WTC11 (cell line): Measurements from ENCODE around the gene MBD3. TPM values are rescaled to one million over a fixed set of nuclear protein-coding genes. Genes with fewer than 3 reads are reported as not detected.

Source experiments
- ATAC-seq: fragments of 200-7000 bp; cut with Tn5 transposase; 2 replicates; pipeline ENCODE4 v1.10.0; 2021; ENCODE audit warnings: mild to moderate bottlenecking, moderate library complexity
- CTCF ChIA-PET: fragments of 300-600 bp; sonication (Branson Sonifier 250); formaldehyde crosslinking; loops from one replicate; lab custom pipeline; 2021; ENCODE audit warnings: antibody characterized with exemption; lab: Charles Lee
- POLR2A ChIA-PET: fragments of 350-600 bp; sonication (Branson Sonifier 250); formaldehyde crosslinking; loops from one replicate; lab custom pipeline; 2021; ENCODE audit warnings: antibody characterized with exemption; lab: Charles Lee
- DNase-seq: peaks from one replicate; pipeline ENCODE4 v3.0.0; 2021; ENCODE audit warnings: low spot score
- H3K27ac Mint-ChIP-seq: 2 replicates; pipeline ENCODE4 v1.8.0; 2021; ENCODE audit warnings: mixed read lengths
- H3K27me3 Mint-ChIP-seq: 2 replicates; pipeline ENCODE4 v1.8.0; 2021; ENCODE audit warnings: low read depth, mild to moderate bottlenecking, moderate library complexity, mixed read lengths
- H3K36me3 Mint-ChIP-seq: 2 replicates; pipeline ENCODE4 v1.8.0; 2021; ENCODE audit warnings: mixed read lengths
- H3K4me1 Mint-ChIP-seq: 2 replicates; pipeline ENCODE4 v1.8.0; 2022; ENCODE audit warnings: mixed read lengths
- H3K4me3 Mint-ChIP-seq: 2 replicates; pipeline ENCODE4 v1.8.0; 2021; ENCODE audit warnings: mild to moderate bottlenecking, moderate library complexity, mixed read lengths
- H3K9me3 Mint-ChIP-seq: 2 replicates; pipeline ENCODE4 v1.8.0; 2021; ENCODE audit warnings: mixed read lengths
- CBFB ChIP-seq: sonication (generic); formaldehyde crosslinking; IDR thresholded peaks from 2 replicates; pipeline ENCODE4 v1.8.1; 2022; ENCODE audit warnings: mild to moderate bottlenecking, low read depth, missing genetic modification reagents
- ELF4 ChIP-seq: sonication (generic); formaldehyde crosslinking; IDR thresholded peaks from 2 replicates; pipeline ENCODE4 v1.8.1; 2022; ENCODE audit warnings: low read depth, mild to moderate bottlenecking, moderate library complexity, missing genetic modification reagents
- ESRRA ChIP-seq: sonication (generic); formaldehyde crosslinking; IDR thresholded peaks from 2 replicates; pipeline ENCODE4 v1.8.1; 2022; ENCODE audit warnings: mild to moderate bottlenecking, missing genetic modification reagents, borderline replicate concordance
- FOXK1 ChIP-seq: sonication (generic); formaldehyde crosslinking; IDR thresholded peaks from 2 replicates; pipeline ENCODE4 v1.8.0; 2022; ENCODE audit warnings: mild to moderate bottlenecking, moderate library complexity, missing genetic modification reagents
- FOXP1 ChIP-seq: sonication (generic); formaldehyde crosslinking; IDR thresholded peaks from 2 replicates; pipeline ENCODE4 v1.8.0; 2022; ENCODE audit warnings: missing genetic modification reagents, mild to moderate bottlenecking, moderate library complexity, borderline replicate concordance
- JUN ChIP-seq: sonication (generic); formaldehyde crosslinking; IDR thresholded peaks from 2 replicates; pipeline ENCODE4 v1.8.0; 2023; ENCODE audit warnings: mild to moderate bottlenecking, missing genetic modification reagents
- KAT7 ChIP-seq: sonication (generic); formaldehyde crosslinking; IDR thresholded peaks from 2 replicates; pipeline ENCODE4 v1.8.1; 2023; ENCODE audit warnings: missing genetic modification reagents, mild to moderate bottlenecking, borderline replicate concordance
- NR2C2 ChIP-seq: sonication (generic); formaldehyde crosslinking; IDR thresholded peaks from 2 replicates; pipeline ENCODE4 v1.8.0; 2022; ENCODE audit warnings: mild to moderate bottlenecking, missing genetic modification reagents
- OVOL2 ChIP-seq: fragments of 250-450 bp; sonication (Bioruptor Pico); IDR thresholded peaks from 2 replicates; pipeline ENCODE4 v1.9.0; 2021; ENCODE audit warnings: mild to moderate bottlenecking, borderline replicate concordance
- RORB ChIP-seq: fragments of 250-450 bp; sonication (Bioruptor Pico); IDR thresholded peaks from 2 replicates; pipeline ENCODE4 v1.9.0; 2021; ENCODE audit warnings: mild to moderate bottlenecking
- SP1 ChIP-seq: sonication (generic); formaldehyde crosslinking; conservative IDR thresholded peaks from 2 replicates; pipeline ENCODE4 v1.8.1; 2022; ENCODE audit warnings: missing genetic modification reagents
- total RNA-seq: library from RNA; stranded (reverse); gene quantifications from 3 replicates; pipeline ENCODE4 v1.2.3, GENCODE V29; 2021
- TF ChIP-seq, protein P1 (sequence below): fragments of 250-450 bp; sonication (Bioruptor Pico); IDR thresholded peaks from 2 replicates; pipeline ENCODE4 v1.9.0; 2021; ENCODE audit warnings: mild to moderate bottlenecking
- TF ChIP-seq, protein P2 (sequence below): sonication (generic); formaldehyde crosslinking; IDR thresholded peaks from 2 replicates; pipeline ENCODE4 v1.8.0; 2022; ENCODE audit warnings: mild to moderate bottlenecking, missing genetic modification reagents
- TF ChIP-seq, protein P3 (sequence below): sonication (generic); formaldehyde crosslinking; IDR thresholded peaks from 2 replicates; pipeline ENCODE4 v1.8.0; 2022; ENCODE audit warnings: mild to moderate bottlenecking, missing genetic modification reagents
- TF ChIP-seq, protein P4 (sequence below): fragments of 250-450 bp; sonication (Bioruptor Pico); IDR thresholded peaks from 2 replicates; pipeline ENCODE4 v1.9.0; 2021; ENCODE audit warnings: mild to moderate bottlenecking
- TF ChIP-seq, protein P5 (sequence below): fragments of 200-600 bp; IDR thresholded peaks from 2 replicates; pipeline ENCODE4 v1.8.0; 2022; ENCODE audit warnings: antibody characterized with exemption
- TF ChIP-seq, protein P6 (sequence below): sonication (generic); formaldehyde crosslinking; IDR thresholded peaks from 2 replicates; pipeline ENCODE4 v1.8.1; 2023; ENCODE audit warnings: mild to moderate bottlenecking, moderate library complexity, missing genetic modification reagents
- TF ChIP-seq, protein P7 (sequence below): sonication (generic); formaldehyde crosslinking; IDR thresholded peaks from 2 replicates; pipeline ENCODE4 v1.8.1; 2023; ENCODE audit warnings: mild to moderate bottlenecking, missing genetic modification reagents

Gene MBD3
- total RNA-seq, 1 experiment from 2014 or later, result 90.2 TPM

DNA sequence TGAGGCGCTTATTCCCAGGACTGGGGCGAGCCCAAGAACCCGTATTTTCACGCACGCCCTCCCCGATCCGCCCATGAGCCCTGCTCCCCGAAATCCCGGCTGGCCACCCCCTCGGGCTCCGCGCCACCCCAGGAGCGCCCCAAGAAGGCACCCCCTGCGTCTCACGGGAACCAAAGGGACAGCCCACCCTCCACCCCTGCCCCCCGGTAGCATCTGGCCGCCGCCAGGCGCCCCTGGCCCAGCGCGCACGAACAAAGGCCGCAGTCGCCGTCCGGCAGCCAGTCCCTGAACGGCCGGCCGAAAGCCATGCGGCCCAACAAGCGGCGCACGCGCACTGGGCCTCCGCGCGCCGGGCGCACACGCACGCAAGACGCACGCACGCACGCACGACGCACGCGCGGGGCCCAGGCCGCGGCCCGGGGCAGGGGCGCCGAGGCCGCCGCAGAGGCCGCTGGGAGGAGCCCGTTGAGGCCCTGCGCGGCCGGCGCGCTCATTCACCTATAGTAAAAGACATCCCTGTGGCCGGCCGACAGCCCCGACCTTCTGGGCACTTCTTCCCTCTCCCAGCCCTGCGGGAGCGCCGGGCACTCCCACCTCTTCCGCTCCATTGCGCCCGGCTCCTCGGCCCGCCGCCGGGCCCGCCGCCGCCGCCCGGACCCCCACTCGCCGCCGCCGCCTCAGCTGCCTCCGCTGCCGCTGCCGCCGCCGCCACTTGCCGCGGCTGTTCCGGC, 476 bp downstream of the MBD3 start (continued):
- TF ChIP-seq, protein P1, sequence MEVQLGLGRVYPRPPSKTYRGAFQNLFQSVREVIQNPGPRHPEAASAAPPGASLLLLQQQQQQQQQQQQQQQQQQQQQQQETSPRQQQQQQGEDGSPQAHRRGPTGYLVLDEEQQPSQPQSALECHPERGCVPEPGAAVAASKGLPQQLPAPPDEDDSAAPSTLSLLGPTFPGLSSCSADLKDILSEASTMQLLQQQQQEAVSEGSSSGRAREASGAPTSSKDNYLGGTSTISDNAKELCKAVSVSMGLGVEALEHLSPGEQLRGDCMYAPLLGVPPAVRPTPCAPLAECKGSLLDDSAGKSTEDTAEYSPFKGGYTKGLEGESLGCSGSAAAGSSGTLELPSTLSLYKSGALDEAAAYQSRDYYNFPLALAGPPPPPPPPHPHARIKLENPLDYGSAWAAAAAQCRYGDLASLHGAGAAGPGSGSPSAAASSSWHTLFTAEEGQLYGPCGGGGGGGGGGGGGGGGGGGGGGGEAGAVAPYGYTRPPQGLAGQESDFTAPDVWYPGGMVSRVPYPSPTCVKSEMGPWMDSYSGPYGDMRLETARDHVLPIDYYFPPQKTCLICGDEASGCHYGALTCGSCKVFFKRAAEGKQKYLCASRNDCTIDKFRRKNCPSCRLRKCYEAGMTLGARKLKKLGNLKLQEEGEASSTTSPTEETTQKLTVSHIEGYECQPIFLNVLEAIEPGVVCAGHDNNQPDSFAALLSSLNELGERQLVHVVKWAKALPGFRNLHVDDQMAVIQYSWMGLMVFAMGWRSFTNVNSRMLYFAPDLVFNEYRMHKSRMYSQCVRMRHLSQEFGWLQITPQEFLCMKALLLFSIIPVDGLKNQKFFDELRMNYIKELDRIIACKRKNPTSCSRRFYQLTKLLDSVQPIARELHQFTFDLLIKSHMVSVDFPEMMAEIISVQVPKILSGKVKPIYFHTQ (CRISPR knock-in tag), result no peak
- peak; percentile 34; the same call in 1 of the 2 replicates for TF ChIP-seq NR2C2 (CRISPR knock-in tag)
- TF ChIP-seq, protein P2, sequence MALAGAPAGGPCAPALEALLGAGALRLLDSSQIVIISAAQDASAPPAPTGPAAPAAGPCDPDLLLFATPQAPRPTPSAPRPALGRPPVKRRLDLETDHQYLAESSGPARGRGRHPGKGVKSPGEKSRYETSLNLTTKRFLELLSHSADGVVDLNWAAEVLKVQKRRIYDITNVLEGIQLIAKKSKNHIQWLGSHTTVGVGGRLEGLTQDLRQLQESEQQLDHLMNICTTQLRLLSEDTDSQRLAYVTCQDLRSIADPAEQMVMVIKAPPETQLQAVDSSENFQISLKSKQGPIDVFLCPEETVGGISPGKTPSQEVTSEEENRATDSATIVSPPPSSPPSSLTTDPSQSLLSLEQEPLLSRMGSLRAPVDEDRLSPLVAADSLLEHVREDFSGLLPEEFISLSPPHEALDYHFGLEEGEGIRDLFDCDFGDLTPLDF, result 0 out of 2 replicates have a peak, but pooled peaks have one; percentile 69
- TF ChIP-seq, protein P3, sequence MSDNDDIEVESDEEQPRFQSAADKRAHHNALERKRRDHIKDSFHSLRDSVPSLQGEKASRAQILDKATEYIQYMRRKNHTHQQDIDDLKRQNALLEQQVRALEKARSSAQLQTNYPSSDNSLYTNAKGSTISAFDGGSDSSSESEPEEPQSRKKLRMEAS (CRISPR knock-in tag), result peak; percentile 82; the same call in 1 of the 2 replicates
- TF ChIP-seq, protein P4, sequence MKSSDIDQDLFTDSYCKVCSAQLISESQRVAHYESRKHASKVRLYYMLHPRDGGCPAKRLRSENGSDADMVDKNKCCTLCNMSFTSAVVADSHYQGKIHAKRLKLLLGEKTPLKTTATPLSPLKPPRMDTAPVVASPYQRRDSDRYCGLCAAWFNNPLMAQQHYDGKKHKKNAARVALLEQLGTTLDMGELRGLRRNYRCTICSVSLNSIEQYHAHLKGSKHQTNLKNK (CRISPR knock-in tag), result no peak
- TF ChIP-seq RORB (CRISPR knock-in tag), result no peak
- TF ChIP-seq, protein P5, sequence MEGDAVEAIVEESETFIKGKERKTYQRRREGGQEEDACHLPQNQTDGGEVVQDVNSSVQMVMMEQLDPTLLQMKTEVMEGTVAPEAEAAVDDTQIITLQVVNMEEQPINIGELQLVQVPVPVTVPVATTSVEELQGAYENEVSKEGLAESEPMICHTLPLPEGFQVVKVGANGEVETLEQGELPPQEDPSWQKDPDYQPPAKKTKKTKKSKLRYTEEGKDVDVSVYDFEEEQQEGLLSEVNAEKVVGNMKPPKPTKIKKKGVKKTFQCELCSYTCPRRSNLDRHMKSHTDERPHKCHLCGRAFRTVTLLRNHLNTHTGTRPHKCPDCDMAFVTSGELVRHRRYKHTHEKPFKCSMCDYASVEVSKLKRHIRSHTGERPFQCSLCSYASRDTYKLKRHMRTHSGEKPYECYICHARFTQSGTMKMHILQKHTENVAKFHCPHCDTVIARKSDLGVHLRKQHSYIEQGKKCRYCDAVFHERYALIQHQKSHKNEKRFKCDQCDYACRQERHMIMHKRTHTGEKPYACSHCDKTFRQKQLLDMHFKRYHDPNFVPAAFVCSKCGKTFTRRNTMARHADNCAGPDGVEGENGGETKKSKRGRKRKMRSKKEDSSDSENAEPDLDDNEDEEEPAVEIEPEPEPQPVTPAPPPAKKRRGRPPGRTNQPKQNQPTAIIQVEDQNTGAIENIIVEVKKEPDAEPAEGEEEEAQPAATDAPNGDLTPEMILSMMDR, result no peak
- peak; percentile 60; the same call in 1 of the 2 replicates for TF ChIP-seq FOXK1 (CRISPR knock-in tag)
- peak; percentile 32; the same call in 1 of the 2 replicates for TF ChIP-seq JUN
- TF ChIP-seq SP1 (CRISPR knock-in tag), result peak; percentile 78
- TF ChIP-seq CBFB, result 0 out of 2 replicates have a peak, but pooled peaks have one; percentile 88
- TF ChIP-seq FOXP1 (CRISPR knock-in tag), result peak; percentile 95

DNA sequence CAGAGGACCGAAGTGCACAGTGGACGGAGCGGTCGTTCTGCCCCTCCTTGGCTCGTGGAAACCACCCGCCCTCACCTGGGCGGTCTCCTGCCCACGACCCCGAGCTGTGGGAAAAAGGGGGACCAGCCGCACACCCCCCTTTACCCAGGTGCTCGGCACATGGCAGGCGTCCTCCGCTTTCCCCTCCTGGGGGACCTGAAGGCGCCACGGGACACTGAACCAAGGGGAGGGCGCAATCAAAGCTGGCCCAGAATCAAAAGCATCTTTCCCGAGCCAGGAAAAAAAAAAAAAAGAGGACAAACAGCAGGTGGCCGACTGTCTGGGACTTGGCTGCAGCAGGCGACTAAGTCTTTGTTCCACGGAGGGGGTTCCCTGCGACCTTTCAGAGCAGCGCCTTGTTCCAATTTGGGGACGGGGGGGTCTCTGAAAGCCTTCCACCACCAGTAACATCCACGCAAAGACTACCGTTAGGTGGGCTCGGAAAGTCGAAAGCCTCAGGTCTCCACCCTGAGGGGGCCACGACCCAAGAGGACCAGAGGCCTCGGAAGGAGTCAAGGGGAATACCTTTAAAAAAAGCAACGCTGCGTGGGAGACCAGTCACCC, 1.1 kb downstream of the MBD3 start:
- H3K4me3 Mint-ChIP-seq, result peak overlapping the region; percentile 85
- H3K36me3 Mint-ChIP-seq, result peaks cover 5% of the 10 kb centered on the region; the same call in 1 of the 2 replicates
- TF ChIP-seq, protein P3 (CRISPR knock-in tag), result no peak
- TF ChIP-seq, protein P6, sequence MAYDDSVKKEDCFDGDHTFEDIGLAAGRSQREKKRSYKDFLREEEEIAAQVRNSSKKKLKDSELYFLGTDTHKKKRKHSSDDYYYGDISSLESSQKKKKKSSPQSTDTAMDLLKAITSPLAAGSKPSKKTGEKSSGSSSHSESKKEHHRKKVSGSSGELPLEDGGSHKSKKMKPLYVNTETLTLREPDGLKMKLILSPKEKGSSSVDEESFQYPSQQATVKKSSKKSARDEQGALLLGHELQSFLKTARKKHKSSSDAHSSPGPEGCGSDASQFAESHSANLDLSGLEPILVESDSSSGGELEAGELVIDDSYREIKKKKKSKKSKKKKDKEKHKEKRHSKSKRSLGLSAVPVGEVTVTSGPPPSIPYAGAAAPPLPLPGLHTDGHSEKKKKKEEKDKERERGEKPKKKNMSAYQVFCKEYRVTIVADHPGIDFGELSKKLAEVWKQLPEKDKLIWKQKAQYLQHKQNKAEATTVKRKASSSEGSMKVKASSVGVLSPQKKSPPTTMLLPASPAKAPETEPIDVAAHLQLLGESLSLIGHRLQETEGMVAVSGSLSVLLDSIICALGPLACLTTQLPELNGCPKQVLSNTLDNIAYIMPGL, result peak; percentile 41
- TF ChIP-seq OVOL2 (CRISPR knock-in tag) (0 out of 2 replicates have a peak, but pooled peaks have one; percentile 13), NR2C2 (CRISPR knock-in tag) (no peak), KAT7 (CRISPR knock-in tag) (no peak), ELF4 (CRISPR knock-in tag) (no peak), ESRRA (CRISPR knock-in tag) (no peak), RORB (CRISPR knock-in tag) (no peak)
- TF ChIP-seq, protein P7, sequence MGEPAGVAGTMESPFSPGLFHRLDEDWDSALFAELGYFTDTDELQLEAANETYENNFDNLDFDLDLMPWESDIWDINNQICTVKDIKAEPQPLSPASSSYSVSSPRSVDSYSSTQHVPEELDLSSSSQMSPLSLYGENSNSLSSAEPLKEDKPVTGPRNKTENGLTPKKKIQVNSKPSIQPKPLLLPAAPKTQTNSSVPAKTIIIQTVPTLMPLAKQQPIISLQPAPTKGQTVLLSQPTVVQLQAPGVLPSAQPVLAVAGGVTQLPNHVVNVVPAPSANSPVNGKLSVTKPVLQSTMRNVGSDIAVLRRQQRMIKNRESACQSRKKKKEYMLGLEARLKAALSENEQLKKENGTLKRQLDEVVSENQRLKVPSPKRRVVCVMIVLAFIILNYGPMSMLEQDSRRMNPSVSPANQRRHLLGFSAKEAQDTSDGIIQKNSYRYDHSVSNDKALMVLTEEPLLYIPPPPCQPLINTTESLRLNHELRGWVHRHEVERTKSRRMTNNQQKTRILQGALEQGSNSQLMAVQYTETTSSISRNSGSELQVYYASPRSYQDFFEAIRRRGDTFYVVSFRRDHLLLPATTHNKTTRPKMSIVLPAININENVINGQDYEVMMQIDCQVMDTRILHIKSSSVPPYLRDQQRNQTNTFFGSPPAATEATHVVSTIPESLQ (CRISPR knock-in tag), result no peak
- ChIA-PET POLR2A (interaction anchor here (0.6 to 1.4 kb wide), 6 partner anchors 14 to 61 kb away, joined by 3 to 4 read pairs (median 4); partner anchors contain the start of gene TCF3), CTCF (interaction anchor here (0.9 to 2.1 kb wide), 12 partner anchors 9 to 235 kb away, joined by 3 to 21 read pairs (median 4); partner anchors contain the start of genes REEP6 and UQCR11)
- H3K27me3 Mint-ChIP-seq, result no peaks in the 10 kb centered on the region
- peaks cover 10% of the 10 kb centered on the region for H3K4me1 Mint-ChIP-seq
- ATAC-seq, result no peak
- DNase-seq, result no peak
- H3K9me3 Mint-ChIP-seq, result no peaks in the 10 kb centered on the region
- H3K27ac Mint-ChIP-seq, result peak overlapping the region; percentile 93
